ENCODE measurements around the gene MGAM2.

- TF ChIP-seq CTCF (IDR thresholded peaks at IDR 0.05) (no peak), POLR2A (IDR thresholded peaks at IDR 0.05) (no peak)
These were observed 2.6 kb upstream of the MGAM2 start for GRCh38 chr7:142108728-142109505.

Data from Peyer's patch (tissue), 4 donors.